ENCODE measurements around the gene STK26. TPM values are rescaled to one million over a fixed set of nuclear protein-coding genes. Genes with fewer than 3 reads are reported as not detected.

STK26 gene
- total RNA-seq, 3 donors from 2014 or later (not counting 1 experiment from before 2014, with no cell fraction given), result 62.5 to 81.0 (median 66.5) TPM

DNA sequence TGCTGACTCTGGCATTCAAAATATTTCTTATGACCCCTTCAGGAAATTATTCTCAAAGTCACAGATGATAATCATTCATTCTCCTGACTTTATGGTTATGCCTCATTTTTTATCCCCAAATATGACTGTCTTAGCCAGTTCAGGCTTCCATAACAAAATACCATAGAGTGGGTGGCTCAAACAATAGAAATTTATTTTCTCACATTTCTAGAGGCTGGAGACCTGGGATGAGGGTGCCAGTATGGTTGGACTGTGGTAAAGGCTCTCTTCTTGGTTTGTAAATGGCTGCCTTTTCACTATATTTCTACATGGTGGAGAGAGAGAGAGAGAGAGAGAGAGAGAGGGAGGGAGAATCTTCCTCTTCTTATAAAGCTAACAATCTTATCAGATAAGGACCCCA, 84.2 kb downstream of the STK26 start:
- Mint-ChIP-seq H3K9me3 (no peaks in the 10 kb centered on the region), H3K27ac (no peak overlapping the region), H3K27me3 (ENCODE audit: low read depth in 2 of 2) (peaks cover 0 to 20% of the 10 kb centered on the region in 2 donors), H3K4me3 (no peak overlapping the region), H3K36me3 (no peaks in the 10 kb centered on the region), H3K4me1 (no peaks in the 10 kb centered on the region)
- Histone ChIP-seq H3K9me3 (ENCODE audit: control insufficient read depth, insufficient read depth, low read length) (no peaks in the 10 kb centered on the region), H3K4me3 (ENCODE audit: low read length) (no peak overlapping the region), H3K27me3 (ENCODE audit: control insufficient read depth, insufficient read depth, low read length) (no peaks in the 10 kb centered on the region), H3K27ac (ENCODE audit: low read length) (no peak overlapping the region), H3K36me3 (ENCODE audit: control insufficient read depth, insufficient read depth, low read length) (no peaks in the 10 kb centered on the region), H3K4me1 (ENCODE audit: control insufficient read depth, insufficient read depth, low read length) (no peaks in the 10 kb centered on the region)
- intact Hi-C loops (cut with micrococcal nuclease), result no loop called here
- DNase-seq (no peak), ATAC-seq (no peak)
- TF ChIP-seq, protein P1, sequence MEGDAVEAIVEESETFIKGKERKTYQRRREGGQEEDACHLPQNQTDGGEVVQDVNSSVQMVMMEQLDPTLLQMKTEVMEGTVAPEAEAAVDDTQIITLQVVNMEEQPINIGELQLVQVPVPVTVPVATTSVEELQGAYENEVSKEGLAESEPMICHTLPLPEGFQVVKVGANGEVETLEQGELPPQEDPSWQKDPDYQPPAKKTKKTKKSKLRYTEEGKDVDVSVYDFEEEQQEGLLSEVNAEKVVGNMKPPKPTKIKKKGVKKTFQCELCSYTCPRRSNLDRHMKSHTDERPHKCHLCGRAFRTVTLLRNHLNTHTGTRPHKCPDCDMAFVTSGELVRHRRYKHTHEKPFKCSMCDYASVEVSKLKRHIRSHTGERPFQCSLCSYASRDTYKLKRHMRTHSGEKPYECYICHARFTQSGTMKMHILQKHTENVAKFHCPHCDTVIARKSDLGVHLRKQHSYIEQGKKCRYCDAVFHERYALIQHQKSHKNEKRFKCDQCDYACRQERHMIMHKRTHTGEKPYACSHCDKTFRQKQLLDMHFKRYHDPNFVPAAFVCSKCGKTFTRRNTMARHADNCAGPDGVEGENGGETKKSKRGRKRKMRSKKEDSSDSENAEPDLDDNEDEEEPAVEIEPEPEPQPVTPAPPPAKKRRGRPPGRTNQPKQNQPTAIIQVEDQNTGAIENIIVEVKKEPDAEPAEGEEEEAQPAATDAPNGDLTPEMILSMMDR (IDR thresholded peaks at IDR 0.05), result no peak

DNA sequence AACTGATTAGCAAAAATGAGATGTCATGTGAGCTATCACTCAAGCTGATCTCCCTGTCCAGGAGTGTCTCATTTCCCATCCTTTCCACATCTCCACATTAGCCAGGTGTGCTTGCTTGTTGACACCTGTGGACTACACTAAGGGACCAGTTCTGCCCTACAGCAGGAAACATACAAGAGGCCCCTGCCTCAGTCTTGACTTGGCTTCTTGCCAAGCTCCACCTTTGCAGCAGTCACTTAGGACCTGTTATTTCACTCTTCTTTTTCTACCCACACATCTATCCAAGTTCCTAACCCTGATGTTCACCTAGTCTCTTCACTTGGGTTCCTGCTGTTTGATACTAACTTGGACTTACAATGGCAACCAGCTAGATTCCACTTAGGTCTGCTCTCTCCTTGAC, 91.5 kb downstream of the STK26 start:
- H3K27me3 Mint-ChIP-seq (ENCODE audit: low read depth in 2 of 2), result peaks cover 2 to 21% of the 10 kb centered on the region in 2 donors
- Histone ChIP-seq H3K27ac (ENCODE audit: low read length) (no peak overlapping the region), H3K4me3 (ENCODE audit: low read length) (no peak overlapping the region), H3K4me1 (ENCODE audit: control insufficient read depth, insufficient read depth, low read length) (no peaks in the 10 kb centered on the region), H3K9me3 (ENCODE audit: control insufficient read depth, insufficient read depth, low read length) (no peaks in the 10 kb centered on the region), H3K36me3 (ENCODE audit: control insufficient read depth, insufficient read depth, low read length) (no peaks in the 10 kb centered on the region), H3K27me3 (ENCODE audit: control insufficient read depth, insufficient read depth, low read length) (no peaks in the 10 kb centered on the region)
- no peaks in the 10 kb centered on the region for H3K36me3 Mint-ChIP-seq
- no peak overlapping the region for H3K4me3 Mint-ChIP-seq
- intact Hi-C loops (cut with micrococcal nuclease), result no loop called here
- TF ChIP-seq, protein P1 (IDR thresholded peaks at IDR 0.05), result no peak
- ATAC-seq (no peak), DNase-seq (peak in 1 of 2 donors; percentile 4)
- H3K4me1 Mint-ChIP-seq, result no peaks in the 10 kb centered on the region
- H3K27ac Mint-ChIP-seq, result no peak overlapping the region
- no peaks in the 10 kb centered on the region for H3K9me3 Mint-ChIP-seq

DNA sequence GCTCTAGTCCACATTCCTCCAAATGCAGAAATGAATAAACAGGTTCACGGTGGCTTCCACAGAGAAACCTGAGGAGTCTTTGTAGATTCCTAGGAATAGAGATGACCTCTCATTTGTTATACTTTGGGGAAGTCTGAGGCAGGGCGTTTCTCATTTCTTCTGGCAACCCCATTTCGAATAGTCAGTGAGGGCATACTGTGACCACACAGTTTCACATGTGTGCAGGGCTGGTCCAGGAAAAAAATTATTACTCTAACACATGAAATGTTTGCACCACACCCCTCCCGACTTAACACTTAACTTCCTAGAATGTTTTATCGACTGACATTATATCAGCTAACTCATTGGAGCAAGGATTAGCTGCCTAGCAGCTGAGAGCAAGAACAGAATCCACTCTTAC, 92.7 kb downstream of the STK26 start:
- TF ChIP-seq, protein P1 (IDR thresholded peaks at IDR 0.05), result no peak
- H3K27ac ChIP-seq (ENCODE audit: low read length), result no peak overlapping the region
- H3K4me1 ChIP-seq (ENCODE audit: control insufficient read depth, insufficient read depth, low read length), result no peaks in the 10 kb centered on the region
- Mint-ChIP-seq H3K27ac (no peak overlapping the region), H3K36me3 (no peaks in the 10 kb centered on the region), H3K4me3 (no peak overlapping the region), H3K9me3 (no peaks in the 10 kb centered on the region), H3K27me3 (ENCODE audit: low read depth in 2 of 2) (peaks cover 2 to 27% of the 10 kb centered on the region in 2 donors), H3K4me1 (no peaks in the 10 kb centered on the region)
- WGBS (ENCODE audit: insufficient coverage), result 65% methylated on average over 4 of the region's 5 CpGs
- H3K27me3 ChIP-seq (ENCODE audit: control insufficient read depth, insufficient read depth, low read length), result no peaks in the 10 kb centered on the region
- intact Hi-C loops (cut with micrococcal nuclease), result no loop called here
- H3K9me3 ChIP-seq (ENCODE audit: control insufficient read depth, insufficient read depth, low read length), result no peaks in the 10 kb centered on the region
- H3K36me3 ChIP-seq (ENCODE audit: control insufficient read depth, insufficient read depth, low read length), result no peaks in the 10 kb centered on the region
- DNase-seq, result no peak
- ATAC-seq, result no peak
- H3K4me3 ChIP-seq (ENCODE audit: low read length), result no peak overlapping the region

DNA sequence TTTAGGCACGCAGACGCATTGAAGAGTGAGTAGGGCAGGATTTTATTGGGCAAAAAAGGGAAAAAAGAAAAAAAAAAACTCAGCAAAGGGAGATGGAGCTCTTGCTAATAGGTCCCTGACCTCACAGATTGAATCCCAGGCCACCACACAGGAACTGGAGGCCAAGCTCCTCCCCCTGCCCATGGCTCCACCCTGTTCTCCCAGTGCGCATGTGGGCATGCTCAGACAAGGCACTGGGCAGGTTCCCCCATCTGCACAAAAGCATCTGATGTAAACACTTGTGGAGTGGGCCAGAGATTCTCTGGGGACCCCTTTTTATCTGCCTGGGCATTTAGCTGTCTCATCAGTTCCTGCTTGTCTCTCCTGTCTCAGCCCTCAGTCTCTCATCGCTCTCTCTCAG, 95.3 kb downstream of the STK26 start:
- no peak for ATAC-seq
- Histone ChIP-seq H3K27me3 (ENCODE audit: control insufficient read depth, insufficient read depth, low read length) (no peaks in the 10 kb centered on the region), H3K36me3 (ENCODE audit: control insufficient read depth, insufficient read depth, low read length) (no peaks in the 10 kb centered on the region), H3K9me3 (ENCODE audit: control insufficient read depth, insufficient read depth, low read length) (no peaks in the 10 kb centered on the region), H3K4me3 (ENCODE audit: low read length) (no peak overlapping the region), H3K4me1 (ENCODE audit: control insufficient read depth, insufficient read depth, low read length) (no peaks in the 10 kb centered on the region), H3K27ac (ENCODE audit: low read length) (no peak overlapping the region)
- no peaks in the 10 kb centered on the region for H3K4me1 Mint-ChIP-seq
- TF ChIP-seq, protein P1 (IDR thresholded peaks at IDR 0.05), result no peak
- H3K27ac Mint-ChIP-seq, result no peak overlapping the region
- no peak overlapping the region for H3K4me3 Mint-ChIP-seq
- H3K9me3 Mint-ChIP-seq, result no peaks in the 10 kb centered on the region
- WGBS (ENCODE audit: insufficient coverage), result 100% methylated on average over 4 of the region's 4 CpGs
- DNase-seq, result no peak
- H3K27me3 Mint-ChIP-seq (ENCODE audit: low read depth in 2 of 2), result peaks cover 2 to 21% of the 10 kb centered on the region in 2 donors
- no peaks in the 10 kb centered on the region for H3K36me3 Mint-ChIP-seq
- intact Hi-C loops (cut with micrococcal nuclease), result no loop called here

Measured in natural killer cell (primary cell).